ENCODE measurements around the gene ARHGAP12.

Gene ARHGAP12

DNA sequence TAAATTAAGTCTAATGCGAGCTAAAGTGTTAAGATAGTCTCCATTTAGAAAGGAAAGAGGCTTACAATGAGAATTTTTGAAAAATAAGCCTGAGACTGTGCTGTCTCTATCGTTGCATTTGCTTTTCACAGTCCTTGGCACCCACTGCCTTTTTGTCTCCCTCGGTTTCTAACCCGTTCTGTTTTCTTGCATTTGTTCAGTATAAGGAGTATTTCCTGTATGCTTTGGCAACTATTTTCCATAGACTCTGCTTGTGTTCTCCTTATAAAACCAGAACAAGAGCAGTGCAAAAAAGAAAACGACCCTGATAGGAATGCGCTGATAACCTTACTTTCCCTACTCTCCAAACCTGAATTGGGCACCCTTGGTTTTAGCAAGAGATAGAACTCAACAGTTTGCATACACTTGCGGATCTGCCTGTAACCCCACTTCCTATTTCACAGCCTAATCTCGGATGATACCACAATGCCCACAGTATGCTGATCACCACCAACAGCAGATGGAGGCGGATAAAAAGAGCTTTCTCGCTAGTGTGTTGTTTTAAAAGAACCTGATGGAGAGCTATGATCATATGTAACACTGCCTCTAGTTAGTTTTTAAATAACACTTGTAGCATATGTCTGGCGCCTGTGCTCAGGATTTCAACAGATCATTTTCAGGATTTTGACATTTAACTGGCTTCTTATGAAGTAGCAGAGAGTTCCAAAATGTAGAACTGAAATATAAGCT is 1.6 kb upstream of the ARHGAP12 start:
- no peak overlapping the region for H3K9ac ChIP-seq (ENCODE audit: low read depth, low read length)
- H3K9me3 ChIP-seq (ENCODE audit: control insufficient read depth, insufficient read depth, low read length), result no peaks in the 10 kb centered on the region
- peaks cover 10% of the 10 kb centered on the region for H3K4me1 ChIP-seq (ENCODE audit: control insufficient read depth, insufficient read depth, low read length)
- no peaks in the 10 kb centered on the region for H3K36me3 ChIP-seq (ENCODE audit: control insufficient read depth, insufficient read depth, low read length)
- H3K4me3 ChIP-seq (ENCODE audit: low read depth, low read length), result no peak overlapping the region
- no peaks in the 10 kb centered on the region for H3K27me3 ChIP-seq (ENCODE audit: control insufficient read depth, insufficient read depth, low read length)

DNA sequence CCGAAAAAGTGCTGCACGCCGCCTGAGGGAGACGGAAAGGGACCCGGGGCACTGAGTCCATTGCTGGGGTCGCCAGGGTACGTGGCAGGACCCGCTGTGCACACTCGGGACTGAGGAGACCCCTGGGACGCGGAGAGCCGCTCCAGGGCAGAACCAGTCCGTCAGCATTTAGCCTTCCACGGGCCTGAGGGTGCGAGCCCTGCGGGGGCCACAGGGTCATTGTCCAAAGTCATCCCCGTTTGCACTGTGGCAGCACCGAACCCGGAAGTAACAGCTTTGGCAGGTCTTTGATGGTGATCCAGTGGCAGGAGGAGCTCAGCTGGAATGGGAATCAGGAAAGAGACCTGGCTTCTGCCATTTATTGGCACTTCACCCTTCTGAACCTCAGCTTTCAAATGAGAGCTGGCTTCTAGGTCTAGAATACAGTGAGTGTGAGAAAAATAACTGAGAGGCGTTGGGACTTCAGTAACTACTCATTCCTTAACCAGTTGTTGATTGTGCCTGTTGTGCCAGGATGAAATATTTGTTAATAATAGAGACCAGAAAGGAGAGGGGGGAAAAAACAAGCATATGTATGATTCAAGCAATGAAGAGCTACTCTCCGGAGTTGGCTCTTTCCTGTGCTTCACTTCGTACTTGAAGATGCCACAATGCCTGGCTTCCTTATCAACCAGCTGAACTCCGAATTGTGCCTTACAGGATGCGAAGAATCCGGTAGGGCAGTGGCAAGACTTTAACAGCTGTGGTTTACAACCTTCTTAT is 811 bp upstream of the ARHGAP12 start:
- Histone ChIP-seq H3K27me3 (ENCODE audit: control insufficient read depth, insufficient read depth, low read length) (no peaks in the 10 kb centered on the region), H3K36me3 (ENCODE audit: control insufficient read depth, insufficient read depth, low read length) (no peaks in the 10 kb centered on the region), H3K9me3 (ENCODE audit: control insufficient read depth, insufficient read depth, low read length) (no peaks in the 10 kb centered on the region), H3K4me3 (ENCODE audit: low read depth, low read length) (peak overlapping the region; percentile 84), H3K4me1 (ENCODE audit: control insufficient read depth, insufficient read depth, low read length) (peaks cover 10% of the 10 kb centered on the region), H3K9ac (ENCODE audit: low read depth, low read length) (peak overlapping the region; percentile 82)

GRCh38 chr10:31927884-31928548 is 615 bp downstream of the ARHGAP12 start:
- Histone ChIP-seq H3K9me3 (ENCODE audit: control insufficient read depth, insufficient read depth, low read length) (no peaks in the 10 kb centered on the region), H3K27me3 (ENCODE audit: control insufficient read depth, insufficient read depth, low read length) (no peaks in the 10 kb centered on the region), H3K9ac (ENCODE audit: low read depth, low read length) (peak overlapping the region; percentile 80), H3K4me3 (ENCODE audit: low read depth, low read length) (peak overlapping the region; percentile 72), H3K36me3 (ENCODE audit: control insufficient read depth, insufficient read depth, low read length) (no peaks in the 10 kb centered on the region), H3K4me1 (ENCODE audit: control insufficient read depth, insufficient read depth, low read length) (peaks cover 10% of the 10 kb centered on the region)

- Histone ChIP-seq H3K4me3 (ENCODE audit: low read depth, low read length) (peak overlapping the region; percentile 72), H3K9ac (ENCODE audit: low read depth, low read length) (peak overlapping the region; percentile 80), H3K27me3 (ENCODE audit: control insufficient read depth, insufficient read depth, low read length) (no peaks in the 10 kb centered on the region), H3K9me3 (ENCODE audit: control insufficient read depth, insufficient read depth, low read length) (no peaks in the 10 kb centered on the region), H3K4me1 (ENCODE audit: control insufficient read depth, insufficient read depth, low read length) (peaks cover 10% of the 10 kb centered on the region), H3K36me3 (ENCODE audit: control insufficient read depth, insufficient read depth, low read length) (no peaks in the 10 kb centered on the region)
These were observed 1.1 kb downstream of the ARHGAP12 start for GRCh38 chr10:31927565-31927883.

- Histone ChIP-seq H3K36me3 (ENCODE audit: control insufficient read depth, insufficient read depth, low read length) (no peaks in the 10 kb centered on the region), H3K9me3 (ENCODE audit: control insufficient read depth, insufficient read depth, low read length) (no peaks in the 10 kb centered on the region), H3K9ac (ENCODE audit: low read depth, low read length) (no peak overlapping the region), H3K27me3 (ENCODE audit: control insufficient read depth, insufficient read depth, low read length) (no peaks in the 10 kb centered on the region), H3K4me3 (ENCODE audit: low read depth, low read length) (peak overlapping the region; percentile 72), H3K4me1 (ENCODE audit: control insufficient read depth, insufficient read depth, low read length) (peaks cover 10% of the 10 kb centered on the region)
These were observed 1.7 kb downstream of the ARHGAP12 start for GRCh38 chr10:31926765-31927564.

GRCh38 chr10:31926160-31926559 is 2.5 kb downstream of the ARHGAP12 start:
- peaks cover 10% of the 10 kb centered on the region for H3K4me1 ChIP-seq (ENCODE audit: control insufficient read depth, insufficient read depth, low read length)
- H3K9ac ChIP-seq (ENCODE audit: low read depth, low read length), result no peak overlapping the region
- H3K4me3 ChIP-seq (ENCODE audit: low read depth, low read length), result no peak overlapping the region

DNA sequence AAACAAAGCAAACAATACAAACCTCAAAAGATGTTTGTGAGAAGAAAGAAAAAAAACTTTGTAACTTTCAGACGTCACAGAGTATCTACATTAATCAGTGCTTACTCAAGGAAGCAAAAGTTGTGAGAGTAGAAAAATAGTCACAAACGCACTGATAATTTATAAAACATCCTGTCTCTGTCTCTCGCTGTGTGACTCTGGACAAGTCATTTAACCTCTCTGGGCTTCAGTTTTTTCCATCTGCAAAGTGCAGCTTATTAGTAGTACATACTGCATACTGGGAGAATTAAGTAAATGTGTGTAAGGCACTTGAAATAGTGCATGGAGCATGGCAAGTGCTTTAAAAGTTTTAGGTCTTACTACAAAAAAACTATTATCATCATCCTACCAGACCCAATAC is 3.8 kb downstream of the ARHGAP12 start:
- no peak overlapping the region for H3K9ac ChIP-seq (ENCODE audit: low read depth, low read length)
- peaks cover 7% of the 10 kb centered on the region for H3K4me1 ChIP-seq (ENCODE audit: control insufficient read depth, insufficient read depth, low read length)
- H3K4me3 ChIP-seq (ENCODE audit: low read depth, low read length), result no peak overlapping the region
- no peaks in the 10 kb centered on the region for H3K27me3 ChIP-seq (ENCODE audit: control insufficient read depth, insufficient read depth, low read length)
- H3K9me3 ChIP-seq (ENCODE audit: control insufficient read depth, insufficient read depth, low read length), result no peaks in the 10 kb centered on the region
- no peaks in the 10 kb centered on the region for H3K36me3 ChIP-seq (ENCODE audit: control insufficient read depth, insufficient read depth, low read length)

More at GRCh38 chr10:31926160-31926559, 2.5 kb downstream of the ARHGAP12 start:
- H3K9me3 ChIP-seq (ENCODE audit: control insufficient read depth, insufficient read depth, low read length), result no peaks in the 10 kb centered on the region
- H3K27me3 ChIP-seq (ENCODE audit: control insufficient read depth, insufficient read depth, low read length), result no peaks in the 10 kb centered on the region
- H3K36me3 ChIP-seq (ENCODE audit: control insufficient read depth, insufficient read depth, low read length), result no peaks in the 10 kb centered on the region

GRCh38 chr10:31923389-31923788 is 5.2 kb downstream of the ARHGAP12 start:
- H3K4me3 ChIP-seq (ENCODE audit: low read depth, low read length), result no peak overlapping the region
- no peaks in the 10 kb centered on the region for H3K9me3 ChIP-seq (ENCODE audit: control insufficient read depth, insufficient read depth, low read length)
- no peaks in the 10 kb centered on the region for H3K27me3 ChIP-seq (ENCODE audit: control insufficient read depth, insufficient read depth, low read length)
- H3K4me1 ChIP-seq (ENCODE audit: control insufficient read depth, insufficient read depth, low read length), result peaks cover 4% of the 10 kb centered on the region
- no peak overlapping the region for H3K9ac ChIP-seq (ENCODE audit: low read depth, low read length)
- H3K36me3 ChIP-seq (ENCODE audit: control insufficient read depth, insufficient read depth, low read length), result no peaks in the 10 kb centered on the region

GRCh38 chr10:31921031-31921430 is 7.6 kb downstream of the ARHGAP12 start:
- H3K9me3 ChIP-seq (ENCODE audit: control insufficient read depth, insufficient read depth, low read length), result no peaks in the 10 kb centered on the region
- H3K4me1 ChIP-seq (ENCODE audit: control insufficient read depth, insufficient read depth, low read length), result no peaks in the 10 kb centered on the region
- no peak overlapping the region for H3K4me3 ChIP-seq (ENCODE audit: low read depth, low read length)
- no peak overlapping the region for H3K9ac ChIP-seq (ENCODE audit: low read depth, low read length)
- H3K27me3 ChIP-seq (ENCODE audit: control insufficient read depth, insufficient read depth, low read length), result no peaks in the 10 kb centered on the region
- no peaks in the 10 kb centered on the region for H3K36me3 ChIP-seq (ENCODE audit: control insufficient read depth, insufficient read depth, low read length)

- Histone ChIP-seq H3K9me3 (ENCODE audit: control insufficient read depth, insufficient read depth, low read length) (no peaks in the 10 kb centered on the region), H3K9ac (ENCODE audit: low read depth, low read length) (no peak overlapping the region), H3K4me3 (ENCODE audit: low read depth, low read length) (no peak overlapping the region), H3K36me3 (ENCODE audit: control insufficient read depth, insufficient read depth, low read length) (no peaks in the 10 kb centered on the region), H3K27me3 (ENCODE audit: control insufficient read depth, insufficient read depth, low read length) (no peaks in the 10 kb centered on the region), H3K4me1 (ENCODE audit: control insufficient read depth, insufficient read depth, low read length) (no peaks in the 10 kb centered on the region)
These were observed 8.1 kb downstream of the ARHGAP12 start for GRCh38 chr10:31920538-31920937.

- H3K36me3 ChIP-seq (ENCODE audit: control insufficient read depth, insufficient read depth, low read length), result no peaks in the 10 kb centered on the region
- H3K4me3 ChIP-seq (ENCODE audit: low read depth, low read length), result no peak overlapping the region
- H3K9ac ChIP-seq (ENCODE audit: low read depth, low read length), result no peak overlapping the region
- no peaks in the 10 kb centered on the region for H3K4me1 ChIP-seq (ENCODE audit: control insufficient read depth, insufficient read depth, low read length)
- no peaks in the 10 kb centered on the region for H3K27me3 ChIP-seq (ENCODE audit: control insufficient read depth, insufficient read depth, low read length)
- no peaks in the 10 kb centered on the region for H3K9me3 ChIP-seq (ENCODE audit: control insufficient read depth, insufficient read depth, low read length)
These were observed 9.8 kb downstream of the ARHGAP12 start for GRCh38 chr10:31918671-31919409.

All from iPS-15b (cell line).